ENCODE measurements around the gene RNASE13.

- TF ChIP-seq POLR2A (IDR thresholded peaks at IDR 0.05) (no peak), CTCF (IDR thresholded peaks at IDR 0.05) (no peak)
Measured at GRCh38 chr14:21077672-21078071, 43.1 kb upstream of the RNASE13 start.
